ENCODE data around the gene LEO1.

LEO1 gene

DNA sequence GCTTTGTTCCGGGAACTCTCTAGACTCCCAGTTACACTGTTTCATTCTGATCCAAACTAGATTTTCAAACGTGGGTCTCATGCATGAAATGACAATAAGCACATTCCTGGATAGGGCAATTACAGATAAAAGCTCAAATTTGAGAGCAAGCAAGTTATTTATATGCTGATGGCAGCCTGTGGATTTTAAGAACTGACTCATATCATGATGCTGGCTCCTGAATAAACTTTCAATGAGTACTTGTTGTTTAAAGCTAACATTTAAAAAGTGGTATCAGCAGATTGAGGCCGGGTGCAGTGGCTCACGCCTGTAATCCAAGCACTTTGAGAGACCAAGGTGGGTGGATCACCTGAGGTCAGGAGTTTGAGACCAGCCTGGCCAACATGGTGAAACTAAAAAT, 66.6 kb downstream of the LEO1 start:
- no peak overlapping the region for H3K4me3 ChIP-seq (replicated peaks in 1 of 2; ENCODE audit: low read depth in 2 of 2, low read length in 2 of 2)
- TF ChIP-seq, protein P1, sequence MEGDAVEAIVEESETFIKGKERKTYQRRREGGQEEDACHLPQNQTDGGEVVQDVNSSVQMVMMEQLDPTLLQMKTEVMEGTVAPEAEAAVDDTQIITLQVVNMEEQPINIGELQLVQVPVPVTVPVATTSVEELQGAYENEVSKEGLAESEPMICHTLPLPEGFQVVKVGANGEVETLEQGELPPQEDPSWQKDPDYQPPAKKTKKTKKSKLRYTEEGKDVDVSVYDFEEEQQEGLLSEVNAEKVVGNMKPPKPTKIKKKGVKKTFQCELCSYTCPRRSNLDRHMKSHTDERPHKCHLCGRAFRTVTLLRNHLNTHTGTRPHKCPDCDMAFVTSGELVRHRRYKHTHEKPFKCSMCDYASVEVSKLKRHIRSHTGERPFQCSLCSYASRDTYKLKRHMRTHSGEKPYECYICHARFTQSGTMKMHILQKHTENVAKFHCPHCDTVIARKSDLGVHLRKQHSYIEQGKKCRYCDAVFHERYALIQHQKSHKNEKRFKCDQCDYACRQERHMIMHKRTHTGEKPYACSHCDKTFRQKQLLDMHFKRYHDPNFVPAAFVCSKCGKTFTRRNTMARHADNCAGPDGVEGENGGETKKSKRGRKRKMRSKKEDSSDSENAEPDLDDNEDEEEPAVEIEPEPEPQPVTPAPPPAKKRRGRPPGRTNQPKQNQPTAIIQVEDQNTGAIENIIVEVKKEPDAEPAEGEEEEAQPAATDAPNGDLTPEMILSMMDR (IDR thresholded peaks at IDR 0.05; ENCODE audit: low read depth, low read length) = no peak
- DNase-seq (ENCODE audit: low read depth in 2 of 2) = no peak

DNA sequence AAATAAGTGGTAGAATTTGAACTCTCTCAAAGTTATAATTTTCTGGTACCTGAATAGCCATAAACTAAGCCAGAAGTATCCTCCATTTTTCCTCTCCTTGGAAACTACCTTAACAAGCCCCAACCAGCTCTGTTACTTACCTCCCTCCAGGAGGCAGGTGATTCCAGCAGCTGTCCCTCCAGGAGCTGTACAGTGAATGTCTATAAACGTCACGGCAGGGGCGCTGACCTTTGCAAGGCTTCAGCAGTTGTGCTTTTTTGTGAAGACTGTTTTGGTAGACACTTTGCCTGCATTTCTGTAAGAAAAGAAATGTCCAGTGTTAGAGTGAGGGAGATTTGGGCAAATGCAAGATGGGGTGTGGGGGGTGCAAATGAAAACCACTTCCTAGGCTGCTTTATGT, 67.2 kb downstream of the LEO1 start:
- no peak for DNase-seq (ENCODE audit: low read depth in 2 of 2)
- TF ChIP-seq, protein P1 (IDR thresholded peaks at IDR 0.05; ENCODE audit: low read depth, low read length) = no peak
- no peak overlapping the region for H3K4me3 ChIP-seq (replicated peaks in 1 of 2; ENCODE audit: low read depth in 2 of 2, low read length in 2 of 2)

DNA sequence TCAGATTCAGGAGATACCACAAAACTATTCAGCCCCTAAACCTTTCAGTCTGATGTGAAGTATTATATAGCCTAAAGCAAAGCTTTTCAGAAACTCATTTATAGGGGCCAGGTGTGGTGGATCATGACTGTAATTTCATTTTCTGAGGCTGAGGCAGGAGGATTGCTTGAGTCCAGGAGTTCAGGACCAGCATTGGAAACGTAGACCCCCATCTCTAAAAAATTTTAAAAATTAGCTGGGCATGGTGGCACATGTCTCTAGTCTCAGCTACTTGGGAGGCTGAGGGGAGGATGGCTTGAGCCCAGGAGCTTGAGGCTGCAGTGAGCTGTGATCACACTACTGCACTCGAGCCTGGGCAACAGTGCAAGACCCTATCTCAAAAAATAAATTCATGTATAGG, 82.1 kb downstream of the LEO1 start:
- no peak for DNase-seq (ENCODE audit: low read depth in 2 of 2)
- H3K4me3 ChIP-seq (replicated peaks in 1 of 2; ENCODE audit: low read depth in 2 of 2, low read length in 2 of 2) = no peak overlapping the region
- TF ChIP-seq, protein P1 (IDR thresholded peaks at IDR 0.05; ENCODE audit: low read depth, low read length) = no peak

DNA sequence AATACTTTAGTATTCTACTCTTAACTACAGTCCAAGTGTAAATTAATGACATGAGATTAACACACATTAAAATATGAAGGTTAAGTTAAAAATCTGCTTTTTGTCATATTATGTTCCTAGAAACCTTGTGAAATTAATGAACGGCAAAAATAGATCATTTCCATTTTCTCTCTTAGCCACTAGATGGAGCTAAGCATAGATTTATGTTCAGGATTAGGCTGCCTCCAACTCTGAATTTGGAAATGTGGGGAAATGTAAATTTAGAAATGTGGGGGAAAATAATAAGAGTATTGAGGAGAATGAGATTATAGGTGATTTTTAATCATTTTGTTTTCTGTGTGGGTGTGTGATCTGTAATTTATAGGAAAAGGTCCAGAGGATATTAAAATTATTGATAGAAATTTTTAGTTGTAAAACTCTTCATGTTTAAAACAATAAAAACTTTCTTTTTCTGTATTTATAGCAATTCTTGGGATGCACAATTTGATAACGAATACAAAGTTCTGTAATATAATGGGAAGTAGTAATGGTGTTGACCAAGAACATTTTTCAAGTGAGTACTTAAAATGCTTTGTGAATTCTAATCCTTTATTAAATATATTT, 82.9 kb downstream of the LEO1 start:
- H3K4me3 ChIP-seq (replicated peaks in 1 of 2; ENCODE audit: low read depth in 2 of 2, low read length in 2 of 2) = no peak overlapping the region
- TF ChIP-seq, protein P1 (IDR thresholded peaks at IDR 0.05; ENCODE audit: low read depth, low read length) = peak; percentile 67
- DNase-seq (ENCODE audit: low read depth in 2 of 2) = peak; percentile 51

All from cardiac fibroblast (primary cell).